ENCODE measurements around the gene NNT.
"Not testable (repeated sequence)": the region's sequence is repeated elsewhere in the genome, so short reads cannot be mapped to it uniquely, and the experiment has no call there.

Gene NNT

DNA sequence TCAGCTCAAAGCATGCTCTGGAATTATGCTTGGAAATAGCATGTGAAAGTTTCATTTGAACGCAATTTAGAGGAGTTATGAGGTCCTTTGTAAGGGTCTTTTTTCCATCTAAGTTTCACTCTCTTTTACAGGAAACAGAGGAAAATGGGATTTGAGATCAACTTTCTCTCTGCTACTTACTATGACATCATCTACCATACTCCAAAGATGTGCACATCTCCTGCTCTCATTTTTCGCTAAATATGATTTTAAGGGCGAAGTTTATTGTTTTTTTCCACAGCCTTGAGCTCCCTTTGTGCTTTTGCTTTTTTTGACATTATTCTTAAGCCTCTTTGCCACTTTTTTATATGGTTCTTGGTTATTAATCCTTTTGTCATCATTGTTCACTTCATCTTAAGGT is 125.6 kb downstream of the NNT start:
- no peak for DNase-seq

- no peak for DNase-seq
These were observed 127.0 kb downstream of the NNT start for GRCh38 chr5:43729846-43730478.

DNA sequence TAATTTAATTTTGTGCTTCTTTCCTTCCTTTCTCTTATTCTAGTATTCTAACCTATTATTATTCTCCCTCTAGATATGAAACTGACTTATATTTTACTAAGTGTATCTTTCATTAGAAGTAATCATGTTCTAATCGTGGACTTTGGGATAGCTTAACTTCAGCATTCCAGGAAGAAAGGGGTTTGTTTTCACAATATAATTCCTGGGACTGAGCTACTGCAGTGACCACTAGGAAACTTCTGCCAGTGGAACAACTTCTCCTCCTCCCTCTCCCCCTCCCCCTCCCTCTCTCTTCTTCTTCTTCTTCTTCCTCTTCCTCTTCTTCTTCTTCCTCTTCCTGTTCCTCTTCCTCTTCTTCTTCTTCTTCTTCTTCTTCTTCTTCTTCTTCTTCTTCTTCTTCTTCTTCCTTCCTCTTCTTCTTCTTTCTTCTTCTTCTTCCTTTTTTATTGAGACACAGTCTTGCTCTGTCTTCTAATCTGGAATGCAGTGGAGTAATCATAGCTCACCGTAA is 127.9 kb downstream of the NNT start:
- DNase-seq, result no peak

GRCh38 chr5:43731573-43731972 is 128.6 kb downstream of the NNT start:
- DNase-seq, result no peak

- not testable (repeated sequence) for DNase-seq
These were observed 143.1 kb downstream of the NNT start for GRCh38 chr5:43745923-43746548.

DNA sequence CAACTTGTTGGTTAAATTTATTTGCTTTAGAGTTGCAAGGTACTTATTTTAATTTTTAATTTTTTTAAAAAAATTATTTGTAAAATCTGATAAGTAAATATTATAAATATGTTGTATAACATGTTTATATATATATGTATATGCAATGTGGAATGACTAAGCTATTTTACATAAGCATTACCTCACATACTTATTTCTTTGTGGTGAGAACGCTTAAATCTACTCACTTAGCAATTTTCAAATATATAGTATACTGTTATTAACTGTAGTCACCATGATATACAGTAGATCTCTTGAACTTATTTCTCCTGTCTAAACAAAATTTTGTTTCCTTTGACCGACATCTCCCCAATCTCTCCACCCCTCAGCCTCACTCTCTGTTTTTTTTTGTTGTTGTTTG is 147.8 kb downstream of the NNT start:
- DNase-seq, result no peak

GRCh38 chr5:43753069-43753468 is 150.1 kb downstream of the NNT start:
- no peak for DNase-seq

Data from activated CD8-positive, alpha-beta memory T cell treated with anti-CD3 and anti-CD28 coated beads, Interleukin-2, amount 50 U/mL, for 4 hours (primary cell).